PC-9 (cell line): Measurements from ENCODE around the gene AXIN2.
A peak's percentile ranks its signal among the peaks of the same experiment; 100 is the strongest.

Experiments used
- CTCF ChIP-seq: fragments of 200-600 bp; sonication (generic); conservative IDR thresholded peaks from 2 replicates; pipeline ENCODE4 v1.6.1; 2017; ENCODE audit warnings: mixed run types, antibody characterized with exemption, mild to moderate bottlenecking, moderate library complexity
- EZH2 ChIP-seq: fragments of 200-600 bp; sonication (generic); IDR thresholded peaks from 2 replicates; pipeline ENCODE4 v1.8.0; 2017; ENCODE audit warnings: antibody characterized with exemption, low read depth

- TF ChIP-seq EZH2 (no peak), CTCF (peak; percentile 88)
Observed at GRCh38 chr17:65556014-65556909, 5.2 kb downstream of the AXIN2 start.
